H9 (cell line): ENCODE measurements around the gene ASPSCR1. TPM values are rescaled to one million over a fixed set of nuclear protein-coding genes. Genes with fewer than 3 reads are reported as not detected.

ENCODE experiments used
- DNase-seq: peaks from one replicate; pipeline ENCODE4 v3.0.0-alpha.2; 2017
- H2AFZ ChIP-seq: one replicate; pipeline ENCODE4 v1.6.1; 2013; ENCODE audit warnings: mild to moderate bottlenecking, low read length, control low read depth, moderate library complexity
- H2AK5ac ChIP-seq: 2 replicates; pipeline ENCODE4 v1.6.1; 2013; ENCODE audit warnings: low read length, control low read depth, mixed read lengths; ENCODE audit not compliant: insufficient read length
- H2BK120ac ChIP-seq: one replicate; pipeline ENCODE4 v1.6.1; 2013; ENCODE audit warnings: low read depth, mild to moderate bottlenecking, low read length, control low read depth, inconsistent platforms; ENCODE audit not compliant: poor library complexity, severe bottlenecking
- H2BK12ac ChIP-seq: 2 replicates; pipeline ENCODE4 v1.6.1; 2013; ENCODE audit warnings: low read length, control low read depth, mixed read lengths, low read depth; ENCODE audit not compliant: insufficient read length
- H2BK15ac ChIP-seq: 2 replicates; pipeline ENCODE4 v1.6.1; 2013; ENCODE audit warnings: low read depth, low read length, control low read depth
- H2BK20ac ChIP-seq: one replicate; pipeline ENCODE4 v1.6.1; 2013; ENCODE audit warnings: low read depth, mild to moderate bottlenecking, low read length, control low read depth, inconsistent platforms; ENCODE audit not compliant: poor library complexity, severe bottlenecking
- H2BK5ac ChIP-seq: 2 replicates; pipeline ENCODE4 v1.6.1; 2013; ENCODE audit warnings: low read length, control low read depth, mixed read lengths; ENCODE audit not compliant: insufficient read length
- H3K14ac ChIP-seq: 2 replicates; pipeline ENCODE4 v1.6.1; 2013; ENCODE audit warnings: low read length, control low read depth; ENCODE audit not compliant: insufficient read depth
- H3K18ac ChIP-seq: 2 replicates; pipeline ENCODE4 v1.6.1; 2013; ENCODE audit warnings: low read depth, mild to moderate bottlenecking, mixed read lengths, low read length, control low read depth; ENCODE audit not compliant: insufficient read length
- H3K23ac ChIP-seq: 2 replicates; pipeline ENCODE4 v1.6.1; 2013; ENCODE audit warnings: low read length, control low read depth, mixed read lengths, low read depth; ENCODE audit not compliant: insufficient read length
- H3K23me2 ChIP-seq: 2 replicates; pipeline ENCODE4 v1.6.1; 2013; ENCODE audit warnings: low read depth, mild to moderate bottlenecking, mixed read lengths, low read length, control low read depth; ENCODE audit not compliant: insufficient read length, poor library complexity, severe bottlenecking
- H3K27ac ChIP-seq: 2 replicates; pipeline ENCODE4 v1.5.1; 2013; ENCODE audit warnings: low read length, control low read depth, mixed read lengths, low read depth; ENCODE audit not compliant: insufficient read length
- H3K27me3 ChIP-seq: 2 replicates; pipeline ENCODE4 v1.6.1; 2013; ENCODE audit warnings: low read length, control low read depth, inconsistent platforms; ENCODE audit not compliant: insufficient read depth
- H3K4ac ChIP-seq: 2 replicates; pipeline ENCODE4 v1.6.1; 2013; ENCODE audit warnings: low read depth, mild to moderate bottlenecking, control low read depth, inconsistent platforms, low read length, moderate library complexity
- H3K4me1 ChIP-seq: 2 replicates; pipeline ENCODE4 v1.6.1; 2013; ENCODE audit warnings: low read length, control low read depth, inconsistent platforms; ENCODE audit not compliant: insufficient read depth
- H3K4me2 ChIP-seq: 2 replicates; pipeline ENCODE4 v1.6.1; 2013; ENCODE audit warnings: low read length, control low read depth, mixed read lengths; ENCODE audit not compliant: insufficient read length, insufficient read depth
- H3K56ac ChIP-seq: 2 replicates; pipeline ENCODE4 v1.6.1; 2013; ENCODE audit warnings: low read depth, mild to moderate bottlenecking, mixed read lengths, low read length, control low read depth; ENCODE audit not compliant: insufficient read length
- H3K79me1 ChIP-seq: 2 replicates; pipeline ENCODE4 v1.6.1; 2013; ENCODE audit warnings: low read depth, mild to moderate bottlenecking, moderate library complexity, low read length, control low read depth, inconsistent platforms; ENCODE audit not compliant: insufficient read depth, poor library complexity, severe bottlenecking
- H3K79me2 ChIP-seq: 2 replicates; pipeline ENCODE4 v1.6.1; 2013; ENCODE audit warnings: low read length, control low read depth, inconsistent platforms; ENCODE audit not compliant: insufficient read depth
- H3K9ac ChIP-seq: 2 replicates; pipeline ENCODE4 v1.6.1; 2013; ENCODE audit warnings: low read length, control low read depth, mixed read lengths; ENCODE audit not compliant: insufficient read length; ENCODE audit errors: extremely low read depth
- H3K9me3 ChIP-seq: one replicate; pipeline ENCODE4 v1.6.1; 2013; ENCODE audit warnings: low read depth, low read length, inconsistent platforms; ENCODE audit not compliant: control insufficient read depth
- H3T11ph ChIP-seq: one replicate; pipeline ENCODE4 v1.6.1; 2013; ENCODE audit warnings: mild to moderate bottlenecking, low read length, control low read depth, inconsistent platforms
- H4K20me1 ChIP-seq: one replicate; pipeline ENCODE4 v1.6.1; 2013; ENCODE audit not compliant: control insufficient read depth, insufficient read length, insufficient read depth
- H4K5ac ChIP-seq: 2 replicates; pipeline ENCODE4 v1.6.1; 2013; ENCODE audit warnings: low read depth, mild to moderate bottlenecking, mixed read lengths, low read length, control low read depth; ENCODE audit not compliant: insufficient read length
- H4K8ac ChIP-seq: replicated peaks from 2 replicates; pipeline ENCODE4 v1.6.1; 2013; ENCODE audit warnings: low read length, control low read depth, mixed read lengths, low read depth; ENCODE audit not compliant: insufficient read length
- H4K91ac ChIP-seq: 2 replicates; pipeline ENCODE4 v1.6.1; 2013; ENCODE audit warnings: low read depth, mild to moderate bottlenecking, moderate library complexity, mixed read lengths, low read length, control low read depth; ENCODE audit not compliant: insufficient read length
- H3K27ac Mint-ChIP-seq, 3 experiments: 2 replicates in 2 of 3; 3 replicates in 1 of 3; pipeline ENCODE4 v1.8.0; 2020 to 2021; ENCODE audit warnings: mixed read lengths in 3 of 3, mild to moderate bottlenecking in 1 of 3, moderate library complexity in 1 of 3
- H3K27me3 Mint-ChIP-seq: 2 replicates; pipeline ENCODE4 v1.8.0; 2021; ENCODE audit warnings: low read depth, mild to moderate bottlenecking, moderate library complexity, mixed read lengths
- H3K36me3 Mint-ChIP-seq, 3 experiments: 2 replicates in 2 of 3; 3 replicates in 1 of 3; pipeline ENCODE4 v1.8.0; 2020 to 2021; ENCODE audit warnings: low read depth in 3 of 3, mixed read lengths in 3 of 3; ENCODE audit not compliant: insufficient read depth in 1 of 3
- H3K4me1 Mint-ChIP-seq, 2 experiments: 2 replicates each; pipeline ENCODE4 v1.8.0; 2020; ENCODE audit warnings: mixed read lengths in 2 of 2
- H3K4me3 Mint-ChIP-seq, 2 experiments: 2 replicates in 1 of 2; 3 replicates in 1 of 2; pipeline ENCODE4 v1.8.0; 2020 to 2021; ENCODE audit warnings: mild to moderate bottlenecking in 2 of 2, mixed read lengths in 2 of 2, moderate library complexity in 1 of 2
- H3K9me3 Mint-ChIP-seq, 2 experiments: 2 replicates in 1 of 2; 3 replicates in 1 of 2; pipeline ENCODE4 v1.8.0; 2020; ENCODE audit warnings: mild to moderate bottlenecking in 2 of 2, mixed read lengths in 2 of 2, moderate library complexity in 1 of 2
- CTCF ChIP-seq: fragments of 200-600 bp; sonication (generic); conservative IDR thresholded peaks from 3 replicates; pipeline ENCODE4 v1.8.0; 2021; ENCODE audit warnings: antibody characterized with exemption, mild to moderate bottlenecking
- WGBS: extraction: QIAGEN DNeasy Blood & Tissue Kit; methylation state at CpG from one replicate; pipeline ENCODE4 v1.1.7; 2013; ENCODE audit warnings: missing lambda C conversion rate, low lambda C conversion rate, mixed read lengths; ENCODE audit not compliant: insufficient read length; ENCODE audit errors: extremely low coverage; 5-methylcytosine and 5-hydroxymethylcytosine counted together
- total RNA-seq: library from RNA; stranded (reverse); gene quantifications from 2 replicates; pipeline ENCODE4 v1.2.1, GENCODE V29; 2021

The ASPSCR1 gene
- total RNA-seq, 1 experiment from 2014 or later = 50.9 TPM

- no peaks in the 10 kb centered on the region for H3K9me3 Mint-ChIP-seq
- no peak overlapping the region for H3K9ac ChIP-seq
- DNase-seq = no peak
These were observed 83.2 kb downstream of the ASPSCR1 start for GRCh38 chr17:82060614-82061013.

More at GRCh38 chr17:82060614-82061013, 83.2 kb downstream of the ASPSCR1 start:
- no peaks in the 10 kb centered on the region for H3K79me1 ChIP-seq
- no peak overlapping the region for H2BK120ac ChIP-seq
- no peak overlapping the region for H3K27ac ChIP-seq
- H3K4ac ChIP-seq = no peak overlapping the region
- TF ChIP-seq CTCF = no peak
- no peak overlapping the region for H2AK5ac ChIP-seq
- Mint-ChIP-seq H3K4me1 (no peaks in the 10 kb centered on the region), H3K4me3 (no peak overlapping the region; a peak in 1 of 5 replicates), H3K27me3 (no peaks in the 10 kb centered on the region), H3K27ac (no peak overlapping the region), H3K36me3 (peaks cover 3 to 34% (median 34%) of the 10 kb centered on the region in 3 experiments)
- H3K14ac ChIP-seq = no peak overlapping the region
- H3K9me3 ChIP-seq = no peaks in the 10 kb centered on the region
- no peak overlapping the region for H2BK20ac ChIP-seq
- no peak overlapping the region for H3K56ac ChIP-seq
- WGBS = no CpG with 5 or more reads among the region's 14 CpGs
- H2AFZ ChIP-seq = no peak overlapping the region
- no peaks in the 10 kb centered on the region for H3K27me3 ChIP-seq
- no peak overlapping the region for H2BK5ac ChIP-seq
- peaks cover 3% of the 10 kb centered on the region for H4K20me1 ChIP-seq
- no peaks in the 10 kb centered on the region for H3K79me2 ChIP-seq
- H2BK12ac ChIP-seq = no peak overlapping the region
- H3K4me2 ChIP-seq = no peak overlapping the region
- no peak overlapping the region for H3T11ph ChIP-seq
- H4K8ac ChIP-seq = no peak overlapping the region
- H4K91ac ChIP-seq = no peak overlapping the region
- H2BK15ac ChIP-seq = no peak overlapping the region
- H3K23ac ChIP-seq = no peak overlapping the region
- H3K23me2 ChIP-seq = peaks cover 9% of the 10 kb centered on the region
- H3K4me1 ChIP-seq = no peaks in the 10 kb centered on the region
- no peak overlapping the region for H3K18ac ChIP-seq
- H4K5ac ChIP-seq = no peak overlapping the region
